NK-92 (cell line): ENCODE measurements around the gene ANO10.

Source experiments
- DNase-seq: peaks from one replicate; lab custom pipeline; 2025; ENCODE audit not compliant: unreplicated experiment; lab: John Stamatoyannopoulos, UW

ANO10 gene

DNA sequence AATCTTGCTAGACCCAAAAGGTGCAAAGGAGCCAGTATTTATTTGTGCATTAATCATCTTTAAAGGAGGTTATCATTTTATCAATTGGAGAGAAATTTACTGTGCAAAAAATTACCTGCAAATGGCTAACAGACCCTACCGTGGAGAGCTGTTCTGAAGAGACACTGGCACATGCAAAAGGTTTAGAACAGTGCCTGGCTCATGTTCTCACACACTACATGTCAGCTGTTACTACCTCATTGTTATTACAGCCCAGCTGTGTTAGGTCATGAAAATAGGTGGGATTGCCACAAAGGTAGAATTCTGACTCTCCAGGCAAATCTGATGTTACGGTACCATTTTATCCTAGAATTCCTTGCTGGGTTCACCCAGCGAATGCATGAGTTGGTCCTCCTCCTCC is 198.2 kb downstream of the ANO10 start:
- DNase-seq = no peak

DNA sequence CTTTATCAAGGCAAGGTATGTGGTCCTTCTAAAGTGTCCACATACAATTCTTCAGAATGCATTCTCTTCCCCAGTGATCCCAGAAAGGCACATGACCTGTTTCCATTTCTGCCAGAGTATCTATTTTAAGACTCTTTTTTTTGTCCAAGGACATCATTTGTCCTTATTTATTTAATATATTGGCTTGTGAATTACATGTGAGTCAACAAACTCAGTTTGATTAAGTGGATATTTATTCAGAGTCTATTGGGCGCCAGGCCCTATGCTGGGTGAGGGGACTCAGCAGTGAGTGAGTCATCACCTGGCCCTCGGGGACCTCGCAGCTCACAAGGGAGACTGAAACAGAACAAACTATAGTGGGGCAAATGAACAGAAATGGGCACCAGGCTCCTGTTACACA is 198.7 kb downstream of the ANO10 start:
- no peak for DNase-seq

DNA sequence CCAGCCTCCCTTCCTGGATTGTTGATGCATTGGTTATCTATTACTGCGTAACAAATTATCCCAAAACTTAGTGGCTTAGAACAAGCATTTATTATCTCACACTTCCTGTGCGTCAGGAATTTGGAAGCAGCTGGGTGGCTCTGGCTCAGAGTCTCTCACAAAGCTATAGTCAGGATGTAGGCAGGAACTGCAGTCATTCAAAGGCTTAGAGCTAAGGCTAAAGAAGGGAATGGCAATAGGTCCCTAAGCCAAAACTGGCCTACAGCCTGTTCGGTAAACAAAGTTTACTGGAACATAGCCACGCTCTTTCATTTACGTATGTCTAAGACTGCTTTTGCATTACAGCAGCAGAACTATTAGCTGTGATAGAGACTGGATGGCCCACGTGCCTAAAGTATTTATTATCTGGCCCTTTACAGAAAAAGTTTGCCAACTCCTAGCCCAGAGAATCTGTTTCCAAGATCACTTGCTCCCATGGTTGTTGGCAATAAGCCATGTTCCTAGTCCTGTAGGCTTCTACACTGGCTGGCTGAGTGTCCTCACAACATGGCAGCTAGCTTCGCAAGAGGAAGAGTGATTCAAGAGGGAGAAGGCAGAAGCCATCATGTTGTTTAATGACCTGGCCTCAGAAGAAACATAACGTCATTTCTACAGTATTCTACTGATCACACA is 203.1 kb downstream of the ANO10 start:
- DNase-seq = no peak

DNA sequence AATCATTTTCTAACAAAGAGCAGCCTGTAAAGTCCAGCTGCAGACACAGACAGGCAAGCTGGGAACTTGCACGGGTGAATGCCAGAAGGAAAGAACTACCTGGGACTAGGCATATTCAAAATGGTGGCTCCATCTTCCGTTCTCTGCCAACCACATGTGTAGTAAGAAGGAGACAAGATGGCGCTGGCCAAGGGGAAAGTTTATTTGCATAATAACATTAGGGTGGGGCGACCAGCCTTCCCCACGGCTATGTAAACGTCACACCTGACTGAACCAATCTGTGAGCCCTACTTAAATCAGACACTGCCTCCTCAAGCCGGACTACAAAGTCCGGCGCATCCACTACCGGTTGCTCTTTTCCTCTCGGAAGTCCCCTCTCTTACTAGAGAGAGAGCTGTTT is 204.7 kb downstream of the ANO10 start:
- DNase-seq = no peak

DNA sequence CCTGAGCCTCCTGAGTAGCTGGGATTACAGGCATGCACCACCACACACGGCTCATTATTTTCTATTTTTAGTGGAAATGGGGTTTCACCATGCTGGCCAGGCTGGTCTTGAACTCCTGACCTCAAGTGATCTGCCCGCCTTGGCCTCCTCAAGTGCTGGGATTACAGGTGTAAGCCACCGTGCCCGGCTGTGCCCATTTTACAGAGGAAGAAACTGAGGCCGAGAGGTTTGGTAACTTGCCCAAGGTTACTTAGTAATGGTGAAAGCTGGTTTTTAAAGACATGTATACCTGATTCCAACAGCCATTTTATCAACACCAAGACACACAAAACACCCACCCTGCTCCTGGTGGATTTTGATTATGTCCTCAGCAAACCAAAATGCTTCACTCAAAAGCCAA is 206.7 kb downstream of the ANO10 start:
- no peak for DNase-seq

DNA sequence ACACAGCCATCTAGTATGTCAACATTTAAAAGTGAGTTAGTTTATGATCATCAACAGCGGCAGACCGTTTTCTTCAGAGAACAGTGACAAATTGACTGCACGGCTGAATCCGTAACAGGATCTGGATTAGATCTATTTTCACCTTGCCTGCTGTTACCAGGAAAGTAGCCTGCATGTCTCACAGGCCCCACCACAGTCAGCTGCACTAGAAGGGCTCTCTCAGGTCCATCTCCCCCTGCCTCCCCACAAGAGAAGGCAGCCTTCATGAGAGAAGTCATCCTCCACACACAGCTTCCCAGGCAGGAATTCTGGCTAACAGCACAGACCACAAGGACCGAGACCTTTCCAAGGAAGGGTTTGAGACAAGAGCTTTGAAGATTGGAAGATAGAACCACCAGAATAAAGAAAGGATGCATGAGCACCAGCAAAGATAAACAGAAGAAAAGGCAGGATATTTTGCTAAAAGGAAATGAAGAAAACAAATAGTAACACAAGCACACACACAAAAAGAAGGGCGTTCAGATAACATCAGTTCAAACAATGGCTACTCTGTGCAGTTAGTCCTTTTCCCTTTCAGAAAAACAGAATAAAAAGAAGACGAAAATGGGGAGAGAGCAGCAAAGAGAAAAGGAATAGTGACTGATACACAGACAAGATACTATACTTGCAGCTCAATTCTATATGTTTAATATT is 208.0 kb downstream of the ANO10 start:
- no peak for DNase-seq

DNA sequence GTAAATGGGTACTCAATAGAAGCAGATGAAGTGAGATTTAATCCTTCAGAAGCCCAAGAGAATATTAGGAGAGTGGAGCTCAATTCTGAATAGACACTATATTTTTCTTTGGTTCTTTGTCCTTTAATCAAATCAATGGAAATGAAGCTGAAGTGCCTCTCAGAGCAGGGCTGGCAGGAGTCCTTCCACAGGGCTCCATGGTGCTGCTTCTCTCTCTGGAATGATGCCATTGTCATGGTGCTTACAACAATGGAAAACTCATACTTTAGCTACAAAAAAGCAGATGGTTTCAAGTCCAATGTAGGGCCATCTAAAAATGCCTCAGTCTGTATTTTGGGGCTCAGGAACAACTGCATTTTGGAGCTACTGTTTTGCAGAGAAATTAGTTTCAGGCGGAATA is 210.4 kb downstream of the ANO10 start:
- DNase-seq = no peak

DNA sequence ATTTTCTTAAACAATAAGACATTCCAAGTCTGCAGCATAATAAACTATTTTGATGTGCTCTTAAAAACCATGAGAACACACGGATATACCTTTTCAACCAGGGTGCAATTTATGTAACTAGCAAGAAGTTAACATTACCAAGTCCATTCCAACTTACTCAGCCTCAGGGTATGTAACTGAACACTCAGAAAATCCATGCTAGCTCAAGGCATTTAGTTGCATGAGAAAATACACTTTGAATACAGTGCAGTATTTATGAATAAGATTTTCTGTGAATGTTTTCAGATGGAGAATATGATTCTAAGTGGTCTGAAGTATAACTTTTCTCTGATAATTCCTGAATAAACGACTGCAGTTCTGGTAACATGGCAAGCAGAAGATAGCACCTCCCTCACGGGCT is 211.2 kb downstream of the ANO10 start:
- DNase-seq = no peak

DNA sequence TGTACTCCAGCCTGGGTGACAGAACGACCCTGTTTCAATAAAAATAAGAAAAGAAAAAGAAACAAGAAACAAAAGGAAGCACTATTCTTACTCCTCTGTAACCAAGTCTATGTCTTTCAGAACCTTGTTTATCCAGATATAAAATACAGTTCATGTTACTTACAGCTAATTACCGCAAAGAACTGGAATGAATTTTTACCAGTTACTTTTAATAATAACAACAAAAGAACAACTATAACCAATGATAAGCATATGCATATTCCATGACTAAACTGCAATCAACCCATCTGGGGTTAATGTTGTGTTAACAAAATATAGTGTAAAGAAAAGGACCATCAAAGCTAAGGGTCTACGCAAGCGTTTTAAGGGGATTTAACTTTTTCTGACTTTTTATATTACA is 212.3 kb downstream of the ANO10 start:
- no peak for DNase-seq

DNA sequence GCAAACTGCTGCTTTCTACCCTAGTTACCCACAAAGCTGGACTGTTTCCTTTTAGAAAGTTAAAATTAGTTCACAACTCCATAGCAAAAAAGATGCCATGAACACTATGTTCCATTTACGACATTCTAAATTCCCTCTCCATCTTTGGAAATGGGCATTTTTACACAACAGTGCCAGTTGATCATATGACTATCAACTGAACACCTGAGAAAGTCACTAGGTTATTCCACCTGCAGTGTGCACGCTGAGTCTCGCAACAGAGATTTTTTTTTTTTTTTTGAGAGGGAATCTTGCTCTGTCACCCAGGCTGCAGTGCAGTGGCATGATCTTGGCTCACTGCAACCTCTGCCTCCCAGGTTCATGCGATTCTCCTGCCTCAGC is 215.2 kb downstream of the ANO10 start:
- DNase-seq = no peak

DNA sequence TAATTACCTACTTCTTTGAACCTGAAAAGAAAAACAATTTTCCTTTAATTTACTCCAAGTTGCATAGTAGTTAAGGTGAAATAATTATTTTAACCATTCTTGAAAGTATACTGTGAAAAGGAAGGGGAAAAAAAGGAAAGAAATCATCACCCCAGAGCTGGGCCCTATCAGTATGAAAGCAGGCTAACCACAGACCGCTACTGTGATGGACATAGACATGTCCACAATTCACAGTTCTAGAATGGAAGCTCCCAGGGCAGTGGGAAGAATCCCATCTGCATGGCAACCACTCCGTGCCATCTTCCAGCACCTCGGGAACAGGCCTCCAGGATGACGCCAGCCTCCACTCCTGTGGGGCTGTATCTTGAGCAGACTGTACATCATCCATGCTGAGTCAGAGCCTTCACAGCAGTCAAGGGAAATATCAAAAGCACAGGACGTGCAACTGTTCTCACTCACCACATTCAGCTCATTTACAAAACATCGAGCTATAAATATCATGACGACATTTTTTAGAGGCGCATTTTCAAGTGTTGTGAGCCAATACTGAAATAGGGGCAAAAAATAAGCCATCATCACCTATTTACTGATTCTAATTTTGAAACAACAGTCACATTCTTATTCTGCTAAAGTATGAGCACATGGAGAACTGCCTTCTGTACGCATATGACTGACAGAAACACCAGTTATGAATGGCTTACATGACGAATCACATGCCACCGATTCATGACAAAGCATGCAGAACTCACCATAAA is 215.7 kb downstream of the ANO10 start:
- DNase-seq = no peak

DNA sequence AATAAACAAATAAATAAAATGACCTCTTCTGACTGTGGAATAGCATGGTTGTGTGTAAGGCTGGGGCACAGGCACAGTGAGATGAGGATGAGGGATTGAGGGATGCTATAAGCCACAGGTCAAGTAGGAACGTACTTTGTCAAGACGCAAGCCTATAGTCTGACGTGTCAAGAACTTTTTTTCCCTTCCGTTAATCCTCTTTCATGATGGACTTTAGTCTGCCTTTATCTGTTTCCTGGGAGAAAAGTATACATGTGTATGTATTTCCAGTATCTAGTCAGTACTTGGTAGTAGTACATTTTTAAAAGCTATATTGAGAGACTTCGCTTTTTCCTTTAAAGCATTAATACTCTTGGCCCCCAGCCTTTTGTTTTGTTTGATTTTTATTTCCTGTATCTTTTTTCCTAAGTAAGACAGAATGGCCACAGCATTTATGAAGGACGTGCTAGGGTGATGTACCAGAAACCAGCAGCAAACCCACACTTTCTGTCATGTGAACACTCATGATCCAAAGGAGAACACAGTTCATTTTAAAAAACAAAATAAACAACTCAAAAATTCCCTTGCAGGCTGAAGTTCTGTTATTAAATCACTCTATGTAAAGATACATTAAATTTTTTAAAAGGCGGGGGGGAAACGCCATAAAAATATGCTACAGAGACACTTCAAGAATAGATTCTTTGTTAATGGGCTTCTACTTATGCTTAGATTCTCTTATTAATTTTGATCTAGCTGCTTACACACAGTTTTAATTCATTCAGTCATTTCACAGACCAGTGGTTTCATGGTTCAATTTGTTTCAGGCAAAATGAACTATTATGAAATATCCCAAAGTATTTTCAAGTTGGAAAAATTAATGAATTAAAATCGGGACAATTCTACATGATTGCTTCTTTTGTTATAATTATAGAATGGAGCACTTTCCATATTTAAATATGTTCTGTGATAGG is 220.8 kb downstream of the ANO10 start:
- DNase-seq = no peak

DNA sequence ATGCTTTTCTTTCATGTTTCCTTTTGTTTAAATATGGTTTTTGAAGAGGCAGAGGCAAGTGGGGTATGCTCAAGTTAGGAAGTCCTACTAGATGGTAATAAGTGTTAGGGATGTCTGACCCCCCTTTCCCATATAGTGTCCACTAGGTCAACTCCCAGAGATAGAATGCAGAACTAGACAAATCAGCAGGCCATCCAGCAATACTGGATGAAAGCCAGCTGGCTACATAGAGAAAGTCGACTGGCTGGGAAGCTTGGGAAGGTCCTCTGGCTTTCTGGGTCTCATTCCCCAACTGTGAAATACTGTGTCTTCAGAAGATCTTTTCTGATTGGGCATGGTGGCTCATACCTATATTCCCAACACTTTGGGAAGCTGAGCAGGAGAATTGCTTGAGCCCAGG is 221.6 kb downstream of the ANO10 start:
- no peak for DNase-seq

DNA sequence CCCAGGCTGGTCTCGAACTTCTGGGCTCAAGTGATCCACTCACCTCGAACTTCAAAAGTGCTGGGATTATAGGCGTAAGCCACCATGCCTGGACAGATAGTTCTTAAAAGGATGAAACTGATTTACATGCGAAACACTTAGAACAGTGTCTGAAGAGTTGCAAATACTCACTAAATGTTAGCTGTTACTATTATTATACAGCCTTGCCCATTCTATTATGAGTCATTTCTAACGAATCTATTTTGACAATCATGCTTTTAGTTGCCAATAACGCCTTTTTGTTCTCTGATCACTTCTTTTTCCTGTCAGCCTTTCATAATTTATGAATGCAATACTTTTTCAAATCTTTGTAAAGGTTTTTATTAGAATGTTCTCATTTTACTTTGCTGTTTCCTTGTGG is 222.8 kb downstream of the ANO10 start:
- DNase-seq = no peak

DNA sequence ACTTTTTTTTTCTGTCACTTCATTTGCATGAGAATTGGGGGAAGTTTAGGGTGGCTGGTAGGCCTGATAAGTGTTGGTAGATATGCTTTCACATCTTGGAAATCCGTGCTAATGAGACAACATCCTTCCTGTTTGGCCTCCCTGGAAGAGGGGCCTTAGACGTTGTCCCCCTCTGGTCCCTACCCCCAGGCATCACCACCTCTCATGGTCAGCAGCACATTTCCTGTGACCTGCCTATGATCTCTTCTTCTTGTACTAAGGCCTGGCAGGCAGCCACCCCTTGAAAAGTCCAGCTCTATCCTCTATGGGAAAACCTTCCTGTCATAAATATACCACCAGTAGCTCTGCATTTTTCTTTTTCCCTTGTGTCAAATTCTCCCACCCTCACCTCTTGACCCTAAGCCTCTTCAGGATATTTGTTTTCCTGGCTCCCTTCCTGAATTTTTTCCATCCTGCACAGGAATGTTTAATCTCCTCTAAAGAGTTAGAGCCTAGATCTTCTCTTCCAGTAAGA is 227.7 kb downstream of the ANO10 start:
- no peak for DNase-seq

DNA sequence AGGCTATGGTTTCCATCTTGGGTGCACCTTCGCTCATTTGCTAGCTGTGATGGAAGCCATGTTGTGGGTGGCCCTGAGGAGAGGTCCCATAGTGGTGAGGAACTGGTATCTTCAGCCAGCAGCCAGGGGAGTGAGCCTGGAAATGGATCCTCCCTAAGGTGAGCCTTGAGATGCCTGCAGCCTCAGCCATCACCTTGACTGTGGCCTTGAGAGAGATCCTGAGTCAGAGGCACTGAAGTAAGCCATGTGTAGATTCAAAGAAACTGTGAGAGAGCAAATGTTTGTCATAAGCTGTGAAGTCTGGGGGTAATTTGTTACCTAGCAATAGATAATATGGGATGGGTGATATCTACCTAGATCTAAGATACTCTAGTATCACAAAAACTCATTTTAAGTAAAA is 230.2 kb downstream of the ANO10 start:
- no peak for DNase-seq

DNA sequence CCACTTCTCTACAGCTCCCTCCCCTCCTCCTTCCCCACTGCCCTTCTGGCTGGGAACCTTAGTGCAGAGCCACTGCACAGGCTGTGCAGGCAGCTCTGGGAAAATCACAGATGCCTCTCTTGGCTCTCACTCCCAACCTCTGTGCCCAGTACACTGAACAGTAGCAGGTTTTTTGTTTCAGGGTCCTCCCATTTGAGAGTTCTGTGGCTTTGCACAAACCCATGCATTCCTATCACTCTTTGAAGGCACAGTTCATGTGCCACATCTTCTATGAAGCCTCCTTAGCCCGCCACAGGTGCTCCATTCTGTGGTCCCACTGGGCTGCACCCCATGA is 231.6 kb downstream of the ANO10 start:
- DNase-seq = no peak

DNA sequence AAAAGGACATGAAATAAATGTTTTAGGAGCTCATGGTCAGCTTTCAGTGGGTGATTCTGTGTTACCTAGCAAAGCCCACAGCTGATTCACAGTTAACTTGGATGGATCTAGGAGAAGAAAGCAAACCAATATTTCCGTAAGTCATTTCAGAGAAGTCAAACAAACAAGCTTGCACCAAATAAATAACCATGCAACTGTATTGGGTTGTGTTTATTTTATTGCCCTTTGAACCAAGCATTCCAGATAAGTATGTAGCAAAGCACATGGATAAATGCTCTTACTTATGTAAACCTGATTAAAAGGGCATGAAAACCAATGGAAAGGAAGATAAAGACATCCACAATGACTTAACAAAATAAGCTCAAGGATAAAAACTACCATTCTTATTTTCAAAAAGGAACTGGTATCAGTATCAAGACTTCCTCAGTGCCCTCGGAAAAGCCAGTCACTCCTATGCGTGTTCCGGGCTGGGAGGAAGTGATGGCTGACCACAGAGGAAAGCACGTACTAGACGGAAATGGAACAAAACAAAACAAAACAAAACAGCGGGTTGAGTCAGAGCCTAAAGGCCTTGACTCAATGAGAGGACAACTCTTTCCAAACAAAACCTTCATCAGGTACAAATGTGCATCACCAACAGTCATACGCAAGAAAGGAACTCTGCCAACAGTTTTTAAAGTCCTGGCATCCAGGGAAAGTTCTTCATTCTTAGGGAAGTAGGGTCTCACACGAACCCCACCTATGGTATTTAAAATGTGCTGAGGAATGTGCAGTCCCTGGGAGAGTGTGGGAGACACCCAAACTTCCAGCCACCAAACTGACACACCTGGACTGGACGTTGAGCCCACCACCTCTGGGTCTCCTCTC is 232.2 kb downstream of the ANO10 start:
- no peak for DNase-seq

DNA sequence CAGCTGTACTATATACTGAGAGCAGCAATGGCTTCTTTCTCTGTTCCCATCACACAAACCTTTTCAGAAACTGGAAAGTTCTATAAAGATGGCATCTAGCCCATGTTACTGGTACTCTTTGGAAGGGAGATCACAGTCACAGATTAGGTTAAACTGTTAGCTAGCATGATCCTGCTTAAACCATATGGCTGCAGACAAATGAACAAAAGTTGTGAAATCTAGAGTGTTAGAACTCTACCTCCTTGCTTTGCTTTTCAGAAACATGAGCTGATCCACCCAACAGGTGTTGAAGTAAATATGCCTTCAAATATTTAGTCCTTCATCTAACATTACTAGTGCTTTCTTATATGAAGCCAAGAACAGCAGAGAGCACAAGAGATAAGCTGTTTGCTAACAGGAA is 232.9 kb downstream of the ANO10 start:
- DNase-seq = no peak

DNA sequence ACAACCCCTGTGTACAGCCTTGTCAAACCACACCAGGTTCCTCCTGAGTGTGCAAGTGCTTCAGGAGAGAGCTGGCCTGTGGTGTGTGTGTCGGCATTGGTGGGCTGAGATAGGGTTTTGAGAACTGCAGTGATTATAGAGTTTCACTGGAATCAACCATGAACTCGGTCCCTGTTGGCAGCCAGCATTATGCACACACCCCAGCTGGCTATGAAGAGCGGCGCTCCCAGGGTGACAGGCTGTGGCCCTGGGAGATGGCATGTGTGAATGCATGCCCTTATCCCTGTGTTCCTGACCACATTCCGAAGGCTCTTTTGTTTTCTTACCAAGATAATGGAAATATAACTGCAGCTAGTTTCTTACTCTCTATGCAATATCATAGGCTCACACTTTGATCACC is 233.6 kb downstream of the ANO10 start:
- no peak for DNase-seq
